WTC11 (cell line): Measurements from ENCODE around the gene GNAT3. TPM values are rescaled to one million over a fixed set of nuclear protein-coding genes. Genes with fewer than 3 reads are reported as not detected.

ENCODE experiments used
- ATAC-seq: fragments of 200-7000 bp; cut with Tn5 transposase; 2 replicates; pipeline ENCODE4 v1.10.0; 2021; ENCODE audit warnings: mild to moderate bottlenecking, moderate library complexity
- CTCF ChIA-PET: fragments of 300-600 bp; sonication (Branson Sonifier 250); formaldehyde crosslinking; loops from one replicate; lab custom pipeline; 2021; ENCODE audit warnings: antibody characterized with exemption; lab: Charles Lee
- POLR2A ChIA-PET: fragments of 350-600 bp; sonication (Branson Sonifier 250); formaldehyde crosslinking; loops from one replicate; lab custom pipeline; 2021; ENCODE audit warnings: antibody characterized with exemption; lab: Charles Lee
- DNase-seq: peaks from one replicate; pipeline ENCODE4 v3.0.0; 2021; ENCODE audit warnings: low spot score
- H3K27ac Mint-ChIP-seq: 2 replicates; pipeline ENCODE4 v1.8.0; 2021; ENCODE audit warnings: mixed read lengths
- H3K27me3 Mint-ChIP-seq: 2 replicates; pipeline ENCODE4 v1.8.0; 2021; ENCODE audit warnings: low read depth, mild to moderate bottlenecking, moderate library complexity, mixed read lengths
- H3K36me3 Mint-ChIP-seq: 2 replicates; pipeline ENCODE4 v1.8.0; 2021; ENCODE audit warnings: mixed read lengths
- H3K4me1 Mint-ChIP-seq: 2 replicates; pipeline ENCODE4 v1.8.0; 2022; ENCODE audit warnings: mixed read lengths
- H3K4me3 Mint-ChIP-seq: 2 replicates; pipeline ENCODE4 v1.8.0; 2021; ENCODE audit warnings: mild to moderate bottlenecking, moderate library complexity, mixed read lengths
- H3K9me3 Mint-ChIP-seq: 2 replicates; pipeline ENCODE4 v1.8.0; 2021; ENCODE audit warnings: mixed read lengths
- AFF4 ChIP-seq: sonication (generic); formaldehyde crosslinking; IDR thresholded peaks from 2 replicates; pipeline ENCODE4 v1.8.1; 2023; ENCODE audit warnings: mild to moderate bottlenecking, missing genetic modification reagents, borderline replicate concordance
- CDX4 ChIP-seq: fragments of 250-450 bp; sonication (Bioruptor Pico); IDR thresholded peaks from 2 replicates; pipeline ENCODE4 v1.9.0; 2021; ENCODE audit warnings: moderate library complexity, mild to moderate bottlenecking, inconsistent platforms, borderline replicate concordance
- CREM ChIP-seq: sonication (generic); formaldehyde crosslinking; IDR thresholded peaks from 2 replicates; pipeline ENCODE4 v1.8.1; 2022; ENCODE audit warnings: mild to moderate bottlenecking, missing genetic modification reagents, moderate library complexity
- CTCF ChIP-seq: fragments of 200-600 bp; IDR thresholded peaks from 2 replicates; pipeline ENCODE4 v1.8.0; 2022; ENCODE audit warnings: antibody characterized with exemption
- ELF4 ChIP-seq: sonication (generic); formaldehyde crosslinking; IDR thresholded peaks from 2 replicates; pipeline ENCODE4 v1.8.1; 2022; ENCODE audit warnings: low read depth, mild to moderate bottlenecking, moderate library complexity, missing genetic modification reagents
- ETV6 ChIP-seq: sonication (generic); formaldehyde crosslinking; IDR thresholded peaks from 2 replicates; pipeline ENCODE4 v1.8.1; 2022; ENCODE audit warnings: mild to moderate bottlenecking, missing genetic modification reagents
- FOXJ3 ChIP-seq: sonication (generic); formaldehyde crosslinking; IDR thresholded peaks from 2 replicates; pipeline ENCODE4 v1.9.0; 2021; ENCODE audit warnings: missing genetic modification reagents, mild to moderate bottlenecking, borderline replicate concordance
- FOXP1 ChIP-seq: sonication (generic); formaldehyde crosslinking; IDR thresholded peaks from 2 replicates; pipeline ENCODE4 v1.8.0; 2022; ENCODE audit warnings: missing genetic modification reagents, mild to moderate bottlenecking, moderate library complexity, borderline replicate concordance
- GRHL2 ChIP-seq: fragments of 250-450 bp; sonication (Bioruptor Pico); IDR thresholded peaks from 2 replicates; pipeline ENCODE4 v1.8.0; 2022; ENCODE audit warnings: mild to moderate bottlenecking, moderate library complexity; ENCODE audit not compliant: insufficient replicate concordance, severe bottlenecking
- JUN ChIP-seq: sonication (generic); formaldehyde crosslinking; IDR thresholded peaks from 2 replicates; pipeline ENCODE4 v1.8.0; 2023; ENCODE audit warnings: mild to moderate bottlenecking, missing genetic modification reagents
- MYBL2 ChIP-seq: sonication (generic); formaldehyde crosslinking; IDR thresholded peaks from 2 replicates; pipeline ENCODE4 v1.8.1; 2023; ENCODE audit warnings: mild to moderate bottlenecking, moderate library complexity, missing genetic modification reagents
- NR2C2 ChIP-seq: sonication (generic); formaldehyde crosslinking; IDR thresholded peaks from 2 replicates; pipeline ENCODE4 v1.8.0; 2022; ENCODE audit warnings: mild to moderate bottlenecking, missing genetic modification reagents
- ZMAT4 ChIP-seq: fragments of 250-450 bp; sonication (Bioruptor Pico); IDR thresholded peaks from 2 replicates; pipeline ENCODE4 v1.9.0; 2021; ENCODE audit warnings: mild to moderate bottlenecking
- ZNF138 ChIP-seq: sonication (generic); formaldehyde crosslinking; conservative IDR thresholded peaks from 2 replicates; pipeline ENCODE4 v1.8.1; 2022; ENCODE audit warnings: mild to moderate bottlenecking, moderate library complexity, missing genetic modification reagents
- ZNF232 ChIP-seq: sonication (generic); formaldehyde crosslinking; IDR thresholded peaks from 2 replicates; pipeline ENCODE4 v1.8.0; 2022; ENCODE audit warnings: mild to moderate bottlenecking, missing genetic modification reagents
- ZNF263 ChIP-seq: sonication (generic); formaldehyde crosslinking; IDR thresholded peaks from 2 replicates; pipeline ENCODE4 v1.8.1; 2022; ENCODE audit warnings: low read depth, mild to moderate bottlenecking, moderate library complexity, missing genetic modification reagents
- ZNF396 ChIP-seq: fragments of 250-450 bp; sonication (Bioruptor Pico); IDR thresholded peaks from 2 replicates; pipeline ENCODE4 v1.8.0; 2021; ENCODE audit warnings: mild to moderate bottlenecking, moderate library complexity, borderline replicate concordance
- ZNF416 ChIP-seq: fragments of 250-450 bp; sonication (Bioruptor Pico); IDR thresholded peaks from 2 replicates; pipeline ENCODE4 v1.9.0; 2021; ENCODE audit warnings: mild to moderate bottlenecking, inconsistent platforms
- ZNF512 ChIP-seq: sonication (generic); formaldehyde crosslinking; IDR thresholded peaks from 2 replicates; pipeline ENCODE4 v1.8.1; 2022; ENCODE audit warnings: missing genetic modification reagents, borderline replicate concordance
- total RNA-seq: library from RNA; stranded (reverse); gene quantifications from 3 replicates; pipeline ENCODE4 v1.2.3, GENCODE V29; 2021
- TF ChIP-seq, protein P1 (sequence below): sonication (generic); formaldehyde crosslinking; IDR thresholded peaks from 2 replicates; pipeline ENCODE4 v1.8.0; 2022; ENCODE audit warnings: mild to moderate bottlenecking, missing genetic modification reagents
- TF ChIP-seq, protein P2 (sequence below): sonication (generic); formaldehyde crosslinking; IDR thresholded peaks from 2 replicates; pipeline ENCODE4 v1.8.1; 2023; ENCODE audit warnings: mild to moderate bottlenecking, missing genetic modification reagents
- TF ChIP-seq, protein P3 (sequence below): sonication (generic); formaldehyde crosslinking; IDR thresholded peaks from 2 replicates; pipeline ENCODE4 v1.8.0; 2023; ENCODE audit warnings: mild to moderate bottlenecking, missing genetic modification reagents

Gene GNAT3
- total RNA-seq, 1 experiment from 2014 or later, result not detected

DNA sequence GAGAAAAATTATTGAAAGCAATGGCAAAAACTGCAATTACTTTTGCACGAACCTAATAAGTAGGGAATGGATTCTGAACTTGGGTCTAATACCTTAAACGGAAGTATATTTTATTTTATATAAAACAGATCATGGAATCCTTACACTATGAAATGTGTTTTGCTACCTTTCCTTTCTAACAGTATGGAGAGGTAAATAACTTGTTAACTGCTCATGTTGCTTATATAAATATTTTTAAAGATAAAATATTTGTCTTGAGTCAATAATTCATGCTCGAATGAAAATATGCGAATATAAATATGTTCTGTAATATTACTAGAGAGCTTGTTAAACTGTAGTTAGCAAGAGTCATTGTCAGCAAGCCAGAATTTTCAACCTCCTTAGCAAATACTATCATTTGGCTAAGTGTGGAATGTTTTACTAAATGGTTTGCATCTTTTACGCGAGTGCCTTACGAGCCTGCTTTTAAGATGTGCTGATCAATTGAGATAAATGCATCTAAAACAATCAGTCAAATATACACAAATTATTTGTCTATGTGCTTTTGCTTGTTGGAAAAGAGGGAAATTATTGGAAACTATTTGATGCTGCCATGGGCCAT lies 5.9 kb downstream of the GNAT3 start (continued):
- TF ChIP-seq AFF4 (CRISPR knock-in tag), result no peak
- TF ChIP-seq GRHL2 (CRISPR knock-in tag), result no peak
- no peak for TF ChIP-seq ZNF263 (CRISPR knock-in tag)
- no peak for TF ChIP-seq ZMAT4
- TF ChIP-seq MYBL2, result no peak
- TF ChIP-seq, all 79 proteins: peak for 0

DNA sequence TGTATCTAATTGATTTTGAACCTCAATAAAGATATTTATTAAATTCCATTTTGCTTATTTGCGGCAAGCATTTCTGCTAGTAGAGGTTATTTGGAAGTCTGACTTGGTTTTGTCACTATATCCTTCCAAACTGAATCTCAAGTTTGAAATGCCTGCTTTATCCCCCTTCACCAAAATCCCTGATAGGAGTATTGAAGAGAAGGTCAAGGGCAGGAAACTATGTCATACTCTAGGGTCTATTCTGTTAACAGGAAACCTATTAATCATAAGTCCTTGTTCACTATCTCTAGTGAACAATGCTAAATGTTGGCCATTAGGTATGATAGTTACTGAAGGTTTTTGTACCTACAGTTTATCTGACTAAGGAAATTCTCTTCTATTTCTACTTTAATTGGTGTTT lies 11.5 kb downstream of the GNAT3 start:
- DNase-seq, result no peak
- Mint-ChIP-seq H3K27ac (no peak overlapping the region), H3K9me3 (no peaks in the 10 kb centered on the region), H3K27me3 (no peaks in the 10 kb centered on the region), H3K4me3 (no peak overlapping the region), H3K36me3 (no peaks in the 10 kb centered on the region), H3K4me1 (peaks cover 10% of the 10 kb centered on the region)
- POLR2A ChIA-PET, result no interaction called here
- CTCF ChIA-PET, result no interaction called here
- no peak for ATAC-seq
- TF ChIP-seq, protein P1, sequence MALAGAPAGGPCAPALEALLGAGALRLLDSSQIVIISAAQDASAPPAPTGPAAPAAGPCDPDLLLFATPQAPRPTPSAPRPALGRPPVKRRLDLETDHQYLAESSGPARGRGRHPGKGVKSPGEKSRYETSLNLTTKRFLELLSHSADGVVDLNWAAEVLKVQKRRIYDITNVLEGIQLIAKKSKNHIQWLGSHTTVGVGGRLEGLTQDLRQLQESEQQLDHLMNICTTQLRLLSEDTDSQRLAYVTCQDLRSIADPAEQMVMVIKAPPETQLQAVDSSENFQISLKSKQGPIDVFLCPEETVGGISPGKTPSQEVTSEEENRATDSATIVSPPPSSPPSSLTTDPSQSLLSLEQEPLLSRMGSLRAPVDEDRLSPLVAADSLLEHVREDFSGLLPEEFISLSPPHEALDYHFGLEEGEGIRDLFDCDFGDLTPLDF (CRISPR knock-in tag), result no peak
- no peak for TF ChIP-seq ZNF512
- TF ChIP-seq CDX4 (CRISPR knock-in tag), result no peak
- no peak for TF ChIP-seq ZMAT4
- no peak for TF ChIP-seq ZNF416 (CRISPR knock-in tag)
- TF ChIP-seq ZNF138 (CRISPR knock-in tag), result no peak
- TF ChIP-seq JUN (CRISPR knock-in tag), result no peak
- TF ChIP-seq ETV6 (CRISPR knock-in tag), result no peak
- TF ChIP-seq NR2C2 (CRISPR knock-in tag), result no peak
- TF ChIP-seq, protein P2, sequence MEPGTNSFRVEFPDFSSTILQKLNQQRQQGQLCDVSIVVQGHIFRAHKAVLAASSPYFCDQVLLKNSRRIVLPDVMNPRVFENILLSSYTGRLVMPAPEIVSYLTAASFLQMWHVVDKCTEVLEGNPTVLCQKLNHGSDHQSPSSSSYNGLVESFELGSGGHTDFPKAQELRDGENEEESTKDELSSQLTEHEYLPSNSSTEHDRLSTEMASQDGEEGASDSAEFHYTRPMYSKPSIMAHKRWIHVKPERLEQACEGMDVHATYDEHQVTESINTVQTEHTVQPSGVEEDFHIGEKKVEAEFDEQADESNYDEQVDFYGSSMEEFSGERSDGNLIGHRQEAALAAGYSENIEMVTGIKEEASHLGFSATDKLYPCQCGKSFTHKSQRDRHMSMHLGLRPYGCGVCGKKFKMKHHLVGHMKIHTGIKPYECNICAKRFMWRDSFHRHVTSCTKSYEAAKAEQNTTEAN (CRISPR knock-in tag), result no peak
- no peak for TF ChIP-seq ZNF232
- no peak for TF ChIP-seq FOXJ3
- no peak for TF ChIP-seq ZNF396
- TF ChIP-seq, protein P3, sequence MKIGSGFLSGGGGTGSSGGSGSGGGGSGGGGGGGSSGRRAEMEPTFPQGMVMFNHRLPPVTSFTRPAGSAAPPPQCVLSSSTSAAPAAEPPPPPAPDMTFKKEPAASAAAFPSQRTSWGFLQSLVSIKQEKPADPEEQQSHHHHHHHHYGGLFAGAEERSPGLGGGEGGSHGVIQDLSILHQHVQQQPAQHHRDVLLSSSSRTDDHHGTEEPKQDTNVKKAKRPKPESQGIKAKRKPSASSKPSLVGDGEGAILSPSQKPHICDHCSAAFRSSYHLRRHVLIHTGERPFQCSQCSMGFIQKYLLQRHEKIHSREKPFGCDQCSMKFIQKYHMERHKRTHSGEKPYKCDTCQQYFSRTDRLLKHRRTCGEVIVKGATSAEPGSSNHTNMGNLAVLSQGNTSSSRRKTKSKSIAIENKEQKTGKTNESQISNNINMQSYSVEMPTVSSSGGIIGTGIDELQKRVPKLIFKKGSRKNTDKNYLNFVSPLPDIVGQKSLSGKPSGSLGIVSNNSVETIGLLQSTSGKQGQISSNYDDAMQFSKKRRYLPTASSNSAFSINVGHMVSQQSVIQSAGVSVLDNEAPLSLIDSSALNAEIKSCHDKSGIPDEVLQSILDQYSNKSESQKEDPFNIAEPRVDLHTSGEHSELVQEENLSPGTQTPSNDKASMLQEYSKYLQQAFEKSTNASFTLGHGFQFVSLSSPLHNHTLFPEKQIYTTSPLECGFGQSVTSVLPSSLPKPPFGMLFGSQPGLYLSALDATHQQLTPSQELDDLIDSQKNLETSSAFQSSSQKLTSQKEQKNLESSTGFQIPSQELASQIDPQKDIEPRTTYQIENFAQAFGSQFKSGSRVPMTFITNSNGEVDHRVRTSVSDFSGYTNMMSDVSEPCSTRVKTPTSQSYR (CRISPR knock-in tag), result no peak
- no peak for TF ChIP-seq ELF4 (CRISPR knock-in tag)
- no peak for TF ChIP-seq CTCF
- TF ChIP-seq FOXP1 (CRISPR knock-in tag), result no peak
- TF ChIP-seq CREM (CRISPR knock-in tag), result no peak
